Measurements from ENCODE around the gene SLC35F4. TPM values are rescaled to one million over a fixed set of nuclear protein-coding genes. Genes with fewer than 3 reads are reported as not detected.

SLC35F4 gene
- total RNA-seq, 1 donor, result not detected

- DNase-seq (ENCODE audit: low read depth), result no peak
- no peak overlapping the region for H3K4me3 ChIP-seq (ENCODE audit: low read depth, low read length)
- no peak for TF ChIP-seq CTCF (IDR thresholded peaks at IDR 0.05; ENCODE audit: insufficient read depth, low read length)
Measured at GRCh38 chr14:57519043-57519442, 346.8 kb downstream of the SLC35F4 start.
